ENCODE measurements around the gene ULK3.

Gene ULK3

GRCh38 chr15:74799255-74799855, 43.6 kb downstream of the ULK3 start:
- DNase-seq (ENCODE audit: low read depth in 2 of 2), result no peak

GRCh38 chr15:74798388-74799254, 44.3 kb downstream of the ULK3 start:
- DNase-seq (ENCODE audit: low read depth in 2 of 2), result no peak

DNA sequence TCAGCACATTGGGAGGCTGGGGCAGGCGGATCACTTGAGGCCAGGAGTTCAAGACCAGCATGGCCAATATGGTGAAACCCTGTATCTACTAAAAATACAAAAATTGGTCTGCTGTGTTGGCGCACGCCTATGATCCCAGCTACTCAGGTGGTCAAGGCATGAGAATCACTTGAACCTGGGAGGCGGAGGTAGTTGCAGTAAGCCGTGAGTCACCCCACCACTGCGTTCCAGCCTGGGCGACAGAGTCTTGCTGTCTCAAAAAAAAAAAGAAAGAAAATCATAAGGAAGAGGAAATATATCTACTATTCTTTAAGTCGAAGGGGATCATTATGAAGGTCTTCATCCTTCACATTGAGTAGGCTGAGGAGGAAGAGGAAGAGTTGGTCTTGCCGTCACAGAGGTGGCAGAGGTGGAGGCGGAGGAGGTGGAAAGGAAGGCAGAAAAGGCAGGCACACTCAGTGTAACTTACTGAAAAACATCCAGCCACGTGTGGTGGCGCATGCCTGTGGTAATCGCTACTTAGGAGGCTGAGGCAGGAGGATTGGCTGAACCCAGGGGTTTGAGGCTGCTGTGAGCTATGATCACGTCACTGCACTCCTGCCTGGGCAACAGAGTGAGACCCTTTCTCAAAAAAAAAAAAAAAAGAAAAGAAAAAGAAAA, 46.9 kb downstream of the ULK3 start:
- no peak for DNase-seq (ENCODE audit: low read depth in 2 of 2)

- DNase-seq (ENCODE audit: low read depth in 2 of 2), result no peak
These were observed 48.0 kb downstream of the ULK3 start for GRCh38 chr15:74794970-74795349.

- DNase-seq (ENCODE audit: low read depth in 2 of 2), result no peak
These were observed 48.5 kb downstream of the ULK3 start for GRCh38 chr15:74794248-74794969.

GRCh38 chr15:74793135-74794028, 49.6 kb downstream of the ULK3 start:
- no peak for DNase-seq (ENCODE audit: low read depth in 2 of 2)

DNA sequence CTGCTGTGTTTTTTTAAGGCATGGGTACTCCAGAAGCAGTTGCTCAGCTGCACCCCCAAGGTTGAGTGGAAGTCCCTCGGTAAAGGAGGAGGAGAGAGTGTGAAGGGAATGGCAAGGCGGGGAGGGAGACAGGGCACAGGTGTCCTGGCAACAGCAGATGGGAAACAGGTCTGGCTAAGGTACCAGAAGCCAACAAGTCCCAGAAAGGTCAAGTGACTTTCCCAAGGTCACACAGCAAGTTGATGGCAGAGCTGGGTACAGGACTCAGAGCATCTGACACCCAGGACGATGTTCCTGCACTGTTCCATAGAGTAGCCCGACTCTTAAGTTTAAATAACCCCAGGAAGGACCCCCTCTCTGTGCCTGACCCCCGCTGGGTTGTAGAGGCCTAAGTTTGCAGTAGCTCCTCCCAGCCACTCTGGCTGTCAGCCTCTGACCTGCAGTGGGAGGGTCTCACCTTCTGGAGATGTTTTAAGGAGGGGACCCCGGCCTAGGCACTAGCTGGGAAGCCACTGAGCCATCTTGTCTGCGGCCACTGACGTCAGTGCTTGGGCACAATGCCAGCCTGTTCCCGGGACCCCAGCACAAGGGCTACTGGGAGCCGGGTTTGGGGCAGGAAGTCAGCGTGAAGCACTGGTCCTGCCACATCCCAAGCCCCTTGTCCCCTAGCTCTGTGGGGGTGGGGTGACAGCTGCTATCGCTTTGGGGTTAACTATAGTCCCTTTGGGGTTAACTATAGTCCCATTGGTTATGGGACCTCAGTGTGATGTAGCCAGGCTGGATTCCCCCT, 50.5 kb downstream of the ULK3 start:
- no peak for DNase-seq (ENCODE audit: low read depth in 2 of 2)

DNA sequence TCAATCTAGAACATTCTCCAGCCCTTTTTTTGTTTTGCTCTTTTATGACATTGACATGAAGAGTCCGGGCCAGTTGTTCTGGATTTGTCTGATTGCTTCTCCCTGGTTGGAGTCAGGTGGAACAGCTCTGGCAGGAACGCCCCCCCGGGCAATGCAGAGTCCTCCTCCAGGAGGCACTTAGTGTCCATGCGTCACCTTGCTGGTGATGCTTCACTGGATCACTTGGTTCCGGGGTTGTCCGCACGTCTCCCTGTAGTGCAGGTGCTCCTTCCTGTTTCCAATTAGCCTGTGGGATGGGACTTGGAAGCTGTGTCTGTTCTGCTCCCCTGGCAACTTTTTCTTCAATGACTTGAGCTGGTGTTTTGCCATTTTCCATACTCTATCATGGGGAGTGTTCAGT, 51.3 kb downstream of the ULK3 start:
- no peak for DNase-seq (ENCODE audit: low read depth in 2 of 2)

DNA sequence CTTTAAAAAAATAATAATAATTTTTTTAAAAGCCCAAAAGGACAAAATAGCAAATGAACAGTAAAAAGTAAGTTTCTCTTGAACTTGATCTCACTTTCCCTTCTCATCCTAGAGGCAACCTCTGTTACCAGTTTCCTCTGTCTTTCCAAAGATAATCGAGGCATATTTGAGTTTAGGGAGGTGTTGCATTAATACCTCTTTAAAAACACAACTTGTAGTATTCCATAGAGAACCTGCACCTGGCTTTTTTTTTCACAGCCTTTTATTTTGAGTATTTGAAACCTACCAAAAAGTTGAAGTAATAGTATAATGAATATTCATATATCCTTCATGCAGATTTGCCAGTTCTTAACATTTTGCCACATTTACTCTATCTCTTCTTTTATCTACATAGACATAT, 51.9 kb downstream of the ULK3 start:
- no peak for DNase-seq (ENCODE audit: low read depth in 2 of 2)

GRCh38 chr15:74790080-74790916, 52.7 kb downstream of the ULK3 start:
- DNase-seq (ENCODE audit: low read depth in 2 of 2), result no peak

DNA sequence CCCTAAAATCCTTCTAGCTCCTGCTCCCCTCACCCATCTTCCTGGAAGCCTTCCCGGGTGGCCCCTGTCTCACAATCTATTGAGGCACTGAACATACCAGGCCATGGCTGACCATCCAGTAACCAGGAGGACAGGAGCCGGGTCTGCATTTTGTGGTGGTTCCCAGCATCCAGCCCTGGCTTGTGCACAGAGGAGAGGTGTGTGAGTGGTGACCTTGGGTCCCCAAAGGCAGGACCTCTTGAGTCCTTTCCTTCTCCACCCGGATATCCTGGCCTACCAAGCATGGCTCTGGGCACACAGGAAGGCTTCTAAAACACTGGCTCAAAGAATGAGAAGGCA, 53.2 kb downstream of the ULK3 start:
- no peak for DNase-seq (ENCODE audit: low read depth in 2 of 2)

DNA sequence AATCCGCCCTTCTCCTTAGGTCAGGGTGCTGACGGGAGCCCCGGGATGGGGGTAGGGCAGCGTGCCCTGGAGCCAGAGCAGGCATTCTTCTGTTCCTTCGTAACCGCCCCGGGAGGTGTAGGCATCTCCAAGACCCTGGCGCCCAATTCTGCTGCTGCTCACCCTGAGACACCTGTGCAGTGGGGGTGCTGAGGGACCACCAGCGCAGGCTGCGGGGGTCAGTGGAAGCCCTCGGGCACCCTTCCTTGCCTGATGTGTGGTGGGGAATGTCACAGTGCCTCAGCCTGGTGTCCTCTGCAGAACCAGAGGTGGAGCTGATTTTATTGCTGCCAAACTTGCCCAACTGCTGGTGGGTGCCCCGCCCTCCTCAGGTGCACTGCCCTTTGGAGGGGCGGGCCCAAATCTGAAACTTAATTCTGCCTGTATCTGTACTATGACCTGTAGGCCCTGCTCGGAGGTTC, 53.8 kb downstream of the ULK3 start:
- DNase-seq (ENCODE audit: low read depth in 2 of 2), result no peak

DNA sequence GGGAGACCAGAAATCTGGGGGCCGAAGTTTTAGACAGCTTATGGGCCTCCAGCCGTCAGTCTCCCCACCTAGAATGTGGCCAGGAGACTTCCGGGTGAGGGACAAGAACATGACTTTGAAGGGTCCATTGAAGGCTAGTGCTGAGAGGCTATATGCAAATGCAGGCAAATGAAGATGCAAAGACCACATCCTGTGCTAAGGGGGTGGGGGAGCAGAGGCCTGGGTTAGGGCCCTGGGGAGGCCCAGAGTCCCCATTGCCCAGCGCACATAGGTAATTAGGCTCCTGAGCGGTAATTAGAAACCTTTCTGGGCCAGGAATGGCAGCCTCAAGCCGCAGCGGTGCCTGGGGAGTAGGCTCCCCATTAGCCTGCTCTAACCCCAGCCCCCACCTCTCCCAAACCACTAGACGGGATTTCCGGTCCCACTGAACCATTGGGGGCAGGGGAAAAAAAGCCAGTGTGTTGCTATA, 54.2 kb downstream of the ULK3 start:
- DNase-seq (ENCODE audit: low read depth in 2 of 2), result no peak

DNA sequence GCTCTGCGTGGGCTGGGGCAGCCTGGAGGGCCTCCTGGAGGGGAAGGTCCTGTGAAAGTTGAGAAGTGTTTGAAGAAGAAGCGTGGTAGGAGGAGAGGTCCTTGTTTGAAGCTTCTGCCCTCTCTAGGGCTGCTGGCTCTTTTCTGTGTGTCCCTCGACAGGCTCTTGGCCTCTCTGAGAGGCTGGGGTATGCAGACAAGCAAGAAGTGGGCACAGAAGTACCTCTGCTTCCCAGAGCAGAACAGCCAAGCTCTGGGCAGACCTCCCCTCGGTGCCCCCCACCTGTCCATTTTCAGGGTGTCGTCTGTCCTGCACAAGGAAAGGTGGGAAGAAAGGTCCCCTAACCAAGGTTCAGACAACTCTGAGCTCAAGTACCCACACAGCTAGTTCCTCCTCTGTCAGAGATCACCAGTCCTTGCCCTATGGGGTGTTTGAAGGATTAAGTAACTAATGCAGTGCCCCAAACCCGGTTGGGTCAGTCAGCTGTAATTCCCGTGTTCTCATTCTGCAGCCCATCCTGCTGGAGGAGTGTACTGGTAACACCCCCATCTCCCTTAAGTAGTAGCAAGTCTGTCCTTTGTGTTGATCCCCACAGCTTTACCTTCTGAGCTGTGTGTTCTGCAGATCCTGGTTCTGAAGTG, 54.8 kb downstream of the ULK3 start:
- DNase-seq (ENCODE audit: low read depth in 2 of 2), result no peak

DNA sequence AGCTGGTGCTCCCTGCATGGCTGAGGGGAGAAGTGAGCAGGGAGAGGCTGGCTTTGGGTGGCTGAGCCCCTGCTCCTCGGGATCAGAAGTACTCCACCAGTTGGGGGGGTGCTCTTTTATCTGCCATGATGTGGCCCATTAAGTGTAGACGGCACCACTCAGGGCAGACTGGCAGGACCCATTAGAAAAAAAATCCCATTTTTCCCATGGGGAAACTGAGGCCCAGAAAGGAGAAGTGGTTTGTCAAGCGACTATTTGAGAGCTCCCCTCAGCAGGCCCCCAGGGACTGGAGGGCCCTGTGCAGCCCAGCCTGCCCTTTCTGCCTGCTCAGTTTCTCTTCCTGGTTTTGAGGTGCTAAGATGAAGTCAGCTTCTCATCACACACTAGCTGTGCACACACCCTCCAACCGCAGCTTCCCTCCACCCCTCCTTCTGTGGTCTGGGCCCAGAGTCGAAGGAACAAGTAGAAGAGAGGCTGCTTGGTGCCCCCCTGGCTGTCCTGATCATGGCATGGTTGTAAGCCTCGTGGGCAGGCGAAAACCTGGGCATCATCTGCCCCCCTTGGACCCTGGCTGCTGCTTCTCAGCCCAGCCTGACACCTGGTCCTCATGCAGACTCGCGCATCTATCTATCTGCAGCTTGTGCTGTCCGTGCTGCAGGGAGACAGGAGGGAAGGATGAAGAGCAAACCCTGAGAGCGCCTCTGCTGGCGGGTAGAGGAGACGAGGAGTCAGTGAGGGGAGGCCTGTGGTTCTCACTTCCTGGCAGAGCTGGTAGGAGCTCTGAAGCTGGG, 55.5 kb downstream of the ULK3 start:
- no peak for DNase-seq (ENCODE audit: low read depth in 2 of 2)

DNA sequence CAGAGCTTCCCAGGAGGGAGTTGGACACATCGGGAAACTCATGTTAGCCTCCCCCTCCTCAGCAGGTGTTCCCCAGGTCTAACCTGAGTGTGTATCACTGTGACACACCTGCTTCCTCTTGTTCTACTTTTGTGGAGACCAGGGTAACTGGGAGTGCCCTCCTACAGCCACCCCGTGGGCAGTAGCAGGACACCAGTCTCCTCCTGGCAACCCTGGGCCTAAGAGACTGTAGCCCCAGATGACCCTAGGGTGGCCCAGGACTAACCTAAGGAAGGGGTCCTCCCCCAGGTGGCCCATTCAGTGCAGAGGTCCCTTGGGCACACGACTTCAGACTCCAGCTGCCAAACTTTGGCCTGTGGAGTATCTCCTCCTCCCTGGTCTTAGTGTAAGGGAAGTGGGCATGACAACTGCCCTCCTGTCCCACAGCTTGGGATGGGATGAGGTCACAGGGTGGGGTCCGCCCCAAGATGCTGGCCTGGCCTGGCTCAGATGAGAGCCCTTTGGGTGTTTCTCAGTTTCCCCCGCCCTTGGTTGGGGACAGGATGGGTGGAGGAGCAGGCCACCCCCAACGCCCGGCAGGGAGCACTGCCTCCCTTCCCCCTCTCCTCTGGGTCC, 56.3 kb downstream of the ULK3 start:
- DNase-seq (ENCODE audit: low read depth in 2 of 2), result no peak
